Gastrocnemius medialis (tissue), 4 donors: ENCODE results near the gene C7orf57.

Source experiments
- CTCF ChIP-seq, 5 experiments: fragments of 450-650 bp in 3 of 5; fragments of 200-600 bp in 2 of 5; sonication (generic) in 2 of 5; IDR thresholded peaks in 4 of 5; conservative IDR thresholded peaks in 1 of 5; 1 replicate in 4 of 5; 2 replicates in 1 of 5; pipeline ENCODE4 v1.5.1; 2016 to 2019; ENCODE audit warnings: antibody characterized with exemption in 5 of 5, mild to moderate bottlenecking in 3 of 5, moderate library complexity in 3 of 5
- POLR2A ChIP-seq, 2 donors: fragments of 450-650 bp; IDR thresholded peaks; one replicate each; pipeline ENCODE4 v1.6.1; 2017; ENCODE audit warnings: antibody characterized with exemption in 2 of 2, mild to moderate bottlenecking in 2 of 2, moderate library complexity in 2 of 2

- no peak for TF ChIP-seq CTCF (IDR thresholded peaks at IDR 0.05 in 4 of 5, conservative IDR thresholded peaks at IDR 0.05 in 1 of 5)
- no peak for TF ChIP-seq POLR2A (IDR thresholded peaks at IDR 0.05)
Measured at GRCh38 chr7:48049850-48050249, 14.5 kb downstream of the C7orf57 start.
